K562 (cell line): Measurements from ENCODE around the gene PLEKHH3. TPM values are rescaled to one million over a fixed set of nuclear protein-coding genes. Genes with fewer than 3 reads are reported as not detected.

Source experiments
- CBFB ChIP-seq: sonication (generic); formaldehyde crosslinking; IDR thresholded peaks from 2 replicates; pipeline ENCODE4 v1.4.0; 2020; ENCODE audit warnings: mild to moderate bottlenecking, missing genetic modification reagents
- CBX5 ChIP-seq: IDR thresholded peaks from 2 replicates; pipeline ENCODE4 v1.6.1; 2014; ENCODE audit warnings: low read depth, borderline replicate concordance
- CHD1 ChIP-seq: fragments of 200-600 bp; sonication (generic); IDR thresholded peaks from one replicate; pipeline ENCODE4 v1.6.1; 2012; ENCODE audit warnings: mild to moderate bottlenecking, moderate library complexity, low read length, inconsistent platforms
- HMGN3 ChIP-seq: IDR thresholded peaks from 2 replicates; pipeline ENCODE4 v1.6.1; 2011; ENCODE audit warnings: borderline replicate concordance, low read depth, mild to moderate bottlenecking, mixed read lengths, low read length; ENCODE audit not compliant: insufficient read length; ENCODE audit errors: extremely low read depth
- KDM2B ChIP-seq: fragments of 250-450 bp; sonication (Bioruptor Pico); IDR thresholded peaks from 2 replicates; pipeline ENCODE4 v1.8.0; 2021; ENCODE audit warnings: mild to moderate bottlenecking, moderate library complexity
- L3MBTL2 ChIP-seq: fragments of 450-650 bp; IDR thresholded peaks from 2 replicates; pipeline ENCODE4 v1.6.1; 2016; ENCODE audit warnings: mild to moderate bottlenecking, moderate library complexity
- MITF ChIP-seq: IDR thresholded peaks from 2 replicates; pipeline ENCODE4 v1.6.1; 2014; ENCODE audit warnings: antibody characterized with exemption
- MTA1 ChIP-seq: fragments of 450-650 bp; IDR thresholded peaks from 2 replicates; pipeline ENCODE4 v1.6.1; 2017; ENCODE audit warnings: borderline replicate concordance
- PCBP1 ChIP-seq: fragments of 200-400 bp; formaldehyde crosslinking; IDR thresholded peaks from 2 replicates; pipeline ENCODE4 v1.6.1; 2018; ENCODE audit warnings: mild to moderate bottlenecking, low read depth, low read length; ENCODE audit not compliant: poor library complexity, severe bottlenecking
- RBFOX2 ChIP-seq: fragments of 200-400 bp; formaldehyde crosslinking; IDR thresholded peaks from 2 replicates; pipeline ENCODE4 v1.6.1; 2017; ENCODE audit warnings: low read depth, mild to moderate bottlenecking, low read length, moderate library complexity
- RBM14 ChIP-seq: fragments of 200-400 bp; formaldehyde crosslinking; IDR thresholded peaks from 2 replicates; pipeline ENCODE4 v1.6.1; 2018; ENCODE audit warnings: low read depth, mild to moderate bottlenecking, low read length, moderate library complexity, borderline replicate concordance; ENCODE audit not compliant: insufficient read depth
- RBM22 ChIP-seq: fragments of 200-400 bp; formaldehyde crosslinking; IDR thresholded peaks from 2 replicates; pipeline ENCODE4 v1.6.1; 2018; ENCODE audit warnings: low read length, low read depth; ENCODE audit not compliant: poor library complexity, severe bottlenecking
- SP1 ChIP-seq: sonication (generic); formaldehyde crosslinking; IDR thresholded peaks from 2 replicates; pipeline ENCODE4 v1.8.1; 2022; ENCODE audit warnings: mild to moderate bottlenecking, missing genetic modification reagents
- SREBF2 ChIP-seq: sonication (generic); formaldehyde crosslinking; IDR thresholded peaks from 2 replicates; pipeline ENCODE4 v1.4.0; 2020; ENCODE audit warnings: mild to moderate bottlenecking, missing genetic modification reagents
- TRIM28 ChIP-seq: fragments of 450-650 bp; IDR thresholded peaks from 2 replicates; pipeline ENCODE4 v1.6.1; 2017
- ZBTB7A ChIP-seq: IDR thresholded peaks from 2 replicates; pipeline ENCODE4 v1.6.1; 2011; ENCODE audit warnings: low read depth, mild to moderate bottlenecking, low read length, moderate library complexity, borderline replicate concordance; ENCODE audit not compliant: control insufficient read depth
- ZC3H11A ChIP-seq: IDR thresholded peaks from 2 replicates; pipeline ENCODE4 v1.6.1; 2012; ENCODE audit warnings: low read depth, low read length, improper control_type of control experiment
- ZFP1 ChIP-seq: fragments of 450-650 bp; formaldehyde crosslinking; IDR thresholded peaks from 2 replicates; pipeline ENCODE4 v1.4.0; 2020; ENCODE audit warnings: mild to moderate bottlenecking, mixed read lengths
- ZNF197 ChIP-seq: fragments of 200-800 bp; sonication (Bioruptor generic); IDR thresholded peaks from 2 replicates; pipeline ENCODE4 v1.6.1; 2016; ENCODE audit warnings: low read depth, missing genetic modification characterization, missing compliant biosample characterization
- ZNF277 ChIP-seq: fragments of 250-450 bp; sonication (Bioruptor Pico); IDR thresholded peaks from 2 replicates; pipeline ENCODE4 v1.8.0; 2022; ENCODE audit warnings: inconsistent platforms, mild to moderate bottlenecking, moderate library complexity, borderline replicate concordance
- ZNF707 ChIP-seq: fragments of 250-450 bp; sonication (Bioruptor Pico); conservative IDR thresholded peaks from 2 replicates; pipeline ENCODE4 v1.8.0; 2022; ENCODE audit warnings: inconsistent platforms, mild to moderate bottlenecking, moderate library complexity
- polyA plus RNA-seq, 8 experiments: library from polyadenylated mRNA; depleted of rRNA in 4 of 8; stranded (reverse) in 5 of 8; unstranded in 3 of 8; fragments of >200 nt; fragmentation: Nextera tagmentation in 2 of 8; fragmentation: Illumina TruSeq in 1 of 8; extraction: Ambion mirVana in 2 of 8; extraction: Trizol in 1 of 8; gene quantifications; 2 replicates each; pipeline versions ENCODE4 v1.2.1 to v1.2.3, GENCODE V29; 2011 to 2014; ENCODE audit warnings: inconsistent platforms in 1 of 8, missing spikeins in 1 of 8
- total RNA-seq, 7 experiments: library from RNA; depleted of rRNA in 6 of 7; stranded (reverse); fragments of >200 nt in 6 of 7; fragmentation: Illumina TruSeq in 2 of 7; extraction: Trizol in 2 of 7; gene quantifications; 2 replicates each; pipeline versions ENCODE4 v1.2.1 to v1.2.3, GENCODE V29; 2011 to 2021; ENCODE audit warnings: low replicate concordance in 1 of 7
- TF ChIP-seq, protein P1 (sequence below), 2 experiments: IDR thresholded peaks; 2 replicates each; pipeline ENCODE4 v1.6.1; 2012; ENCODE audit warnings: improper control_type of control experiment in 2 of 2, low read depth in 2 of 2, low read length in 2 of 2, borderline replicate concordance in 1 of 2
- TF ChIP-seq, protein P2 (sequence below): fragments of 450-650 bp; IDR thresholded peaks from 2 replicates; pipeline ENCODE4 v1.6.1; 2017; ENCODE audit warnings: mild to moderate bottlenecking, moderate library complexity

Gene PLEKHH3
- total and polyA plus RNA-seq, 9 of the 15 experiments (the other 6 are each of a cell fraction or from before 2014, with no cell fraction given): 0.58 to 34.5 (median 5.0) TPM

GRCh38 chr17:42675965-42676423 is 800 bp downstream of the PLEKHH3 start (continued):
- TF ChIP-seq, protein P1, sequence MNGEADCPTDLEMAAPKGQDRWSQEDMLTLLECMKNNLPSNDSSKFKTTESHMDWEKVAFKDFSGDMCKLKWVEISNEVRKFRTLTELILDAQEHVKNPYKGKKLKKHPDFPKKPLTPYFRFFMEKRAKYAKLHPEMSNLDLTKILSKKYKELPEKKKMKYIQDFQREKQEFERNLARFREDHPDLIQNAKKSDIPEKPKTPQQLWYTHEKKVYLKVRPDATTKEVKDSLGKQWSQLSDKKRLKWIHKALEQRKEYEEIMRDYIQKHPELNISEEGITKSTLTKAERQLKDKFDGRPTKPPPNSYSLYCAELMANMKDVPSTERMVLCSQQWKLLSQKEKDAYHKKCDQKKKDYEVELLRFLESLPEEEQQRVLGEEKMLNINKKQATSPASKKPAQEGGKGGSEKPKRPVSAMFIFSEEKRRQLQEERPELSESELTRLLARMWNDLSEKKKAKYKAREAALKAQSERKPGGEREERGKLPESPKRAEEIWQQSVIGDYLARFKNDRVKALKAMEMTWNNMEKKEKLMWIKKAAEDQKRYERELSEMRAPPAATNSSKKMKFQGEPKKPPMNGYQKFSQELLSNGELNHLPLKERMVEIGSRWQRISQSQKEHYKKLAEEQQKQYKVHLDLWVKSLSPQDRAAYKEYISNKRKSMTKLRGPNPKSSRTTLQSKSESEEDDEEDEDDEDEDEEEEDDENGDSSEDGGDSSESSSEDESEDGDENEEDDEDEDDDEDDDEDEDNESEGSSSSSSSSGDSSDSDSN (IDR thresholded peaks at IDR 0.05; ENCODE audit: borderline replicate concordance in 1 of 2, low read depth in 2 of 2, low read length in 2 of 2): peak; percentile 24 to 41; a peak in 2 of 4 replicates
- no peak for TF ChIP-seq ZNF197 (CRISPR knock-in tag)
- TF ChIP-seq KDM2B: no peak
- TF ChIP-seq ZNF277 (CRISPR knock-in tag): no peak
- TF ChIP-seq HMGN3: peak; percentile 27
- TF ChIP-seq SP1 (CRISPR knock-in tag): 0 out of 2 replicates have a peak, but pooled peaks have one; percentile 35
- TF ChIP-seq RBM14: no peak
- 0 out of 2 replicates have a peak, but pooled peaks have one; percentile 36 for TF ChIP-seq MTA1
- no peak for TF ChIP-seq CBX5
- no peak for TF ChIP-seq ZC3H11A
- peak; percentile 48; the same call in 1 of the 2 replicates for TF ChIP-seq L3MBTL2
- peak; percentile 32; the same call in 1 of the 2 replicates for TF ChIP-seq ZBTB7A
- no peak for TF ChIP-seq TRIM28
- TF ChIP-seq, protein P2, sequence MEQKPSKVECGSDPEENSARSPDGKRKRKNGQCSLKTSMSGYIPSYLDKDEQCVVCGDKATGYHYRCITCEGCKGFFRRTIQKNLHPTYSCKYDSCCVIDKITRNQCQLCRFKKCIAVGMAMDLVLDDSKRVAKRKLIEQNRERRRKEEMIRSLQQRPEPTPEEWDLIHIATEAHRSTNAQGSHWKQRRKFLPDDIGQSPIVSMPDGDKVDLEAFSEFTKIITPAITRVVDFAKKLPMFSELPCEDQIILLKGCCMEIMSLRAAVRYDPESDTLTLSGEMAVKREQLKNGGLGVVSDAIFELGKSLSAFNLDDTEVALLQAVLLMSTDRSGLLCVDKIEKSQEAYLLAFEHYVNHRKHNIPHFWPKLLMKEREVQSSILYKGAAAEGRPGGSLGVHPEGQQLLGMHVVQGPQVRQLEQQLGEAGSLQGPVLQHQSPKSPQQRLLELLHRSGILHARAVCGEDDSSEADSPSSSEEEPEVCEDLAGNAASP: no peak
- no peak for TF ChIP-seq MITF
- no peak for TF ChIP-seq ZNF707 (CRISPR knock-in tag)
- TF ChIP-seq SREBF2 (CRISPR knock-in tag): 0 out of 2 replicates have a peak, but pooled peaks have one; percentile 79
- peak; percentile 60; the same call in 1 of the 2 replicates for TF ChIP-seq RBFOX2
- TF ChIP-seq ZFP1 (CRISPR knock-in tag): no peak
- peak; percentile 32 for TF ChIP-seq CHD1
- peak; percentile 16; the same call in 1 of the 2 replicates for TF ChIP-seq CBFB (CRISPR knock-in tag)
- TF ChIP-seq RBM22: peak; percentile 13
- TF ChIP-seq PCBP1: peak; percentile 30
